ENCODE data around the gene STK32B.
"Not testable (repeated sequence)": the region's sequence is repeated elsewhere in the genome, so short reads cannot be mapped to it uniquely, and the experiment has no call there.

The STK32B gene

DNA sequence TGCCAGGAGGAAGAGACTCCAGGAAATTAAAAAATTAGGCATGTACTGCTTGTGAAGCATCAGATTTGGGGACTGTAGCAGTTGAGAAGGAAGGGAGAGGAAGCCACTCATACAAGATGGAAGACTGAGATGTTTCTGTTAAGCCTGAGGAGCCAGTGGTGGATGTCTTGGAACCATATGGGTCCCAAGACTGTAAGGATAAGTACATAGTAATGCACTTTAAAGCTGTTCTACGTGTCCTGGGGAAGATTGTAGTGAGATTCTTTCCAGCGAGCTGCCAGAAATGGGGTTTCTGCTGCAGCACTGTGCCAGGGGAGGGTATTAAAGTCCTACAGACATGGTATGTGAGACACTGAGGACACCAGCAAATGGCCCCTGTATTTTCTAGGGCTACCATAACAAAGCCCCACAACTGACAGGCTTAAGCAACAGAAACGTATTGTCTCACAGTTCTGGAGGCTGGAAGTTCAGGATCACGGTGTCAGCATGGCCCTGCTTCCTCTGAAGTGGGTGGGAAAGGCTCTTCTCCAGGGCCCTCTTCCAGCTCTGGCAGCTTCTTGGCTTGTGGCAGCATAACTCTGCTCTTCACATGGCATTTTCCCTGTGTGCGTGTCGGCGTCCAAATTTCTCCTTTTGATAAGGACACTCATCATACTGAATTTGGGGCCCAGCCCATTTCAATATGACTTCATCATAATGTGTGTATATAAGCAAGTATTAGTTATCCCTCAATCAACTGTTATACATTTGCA lies 352.6 kb downstream of the STK32B start:
- DNase-seq: no peak

DNA sequence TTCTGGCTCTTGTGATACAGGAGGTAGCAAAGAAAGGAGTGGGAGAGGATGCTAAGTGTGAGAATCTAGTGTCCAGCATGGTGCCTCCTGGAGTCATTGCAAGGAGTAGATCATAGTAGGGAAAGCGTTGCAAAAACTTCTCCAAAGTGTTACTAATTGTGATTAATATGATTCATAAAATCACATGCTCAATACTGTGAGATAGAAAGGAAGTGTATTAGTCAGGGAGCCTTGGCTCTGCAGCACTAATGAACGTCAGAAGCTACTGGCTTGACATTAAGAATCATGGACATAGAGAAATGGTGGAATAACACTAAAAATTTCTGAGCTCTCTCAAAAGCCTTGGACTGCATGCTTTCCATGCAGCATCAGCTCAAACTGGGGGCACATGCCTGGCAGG lies 358.0 kb downstream of the STK32B start:
- no peak for DNase-seq

GRCh38 chr4:5409972-5410618 lies 358.8 kb downstream of the STK32B start:
- DNase-seq: no peak

DNA sequence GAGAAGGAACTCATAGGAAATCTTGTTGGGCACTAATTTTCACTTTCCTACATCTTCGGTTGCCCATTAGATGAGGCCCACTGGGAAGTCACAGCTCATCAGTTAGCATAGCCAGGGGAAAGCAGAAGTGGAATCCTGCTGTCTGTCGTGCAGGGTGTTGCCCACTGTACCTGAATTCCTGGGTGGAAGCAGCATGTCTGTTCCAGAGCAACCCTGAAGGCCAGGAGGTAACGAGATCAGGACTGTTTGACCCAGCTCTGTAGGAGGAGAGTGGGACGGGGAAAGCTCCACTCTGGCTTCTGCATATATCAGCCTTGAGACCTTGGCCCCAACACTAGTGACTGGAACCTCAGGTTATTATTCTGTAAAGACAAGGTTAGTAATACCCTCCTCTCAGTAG lies 361.0 kb downstream of the STK32B start:
- no peak for DNase-seq

DNA sequence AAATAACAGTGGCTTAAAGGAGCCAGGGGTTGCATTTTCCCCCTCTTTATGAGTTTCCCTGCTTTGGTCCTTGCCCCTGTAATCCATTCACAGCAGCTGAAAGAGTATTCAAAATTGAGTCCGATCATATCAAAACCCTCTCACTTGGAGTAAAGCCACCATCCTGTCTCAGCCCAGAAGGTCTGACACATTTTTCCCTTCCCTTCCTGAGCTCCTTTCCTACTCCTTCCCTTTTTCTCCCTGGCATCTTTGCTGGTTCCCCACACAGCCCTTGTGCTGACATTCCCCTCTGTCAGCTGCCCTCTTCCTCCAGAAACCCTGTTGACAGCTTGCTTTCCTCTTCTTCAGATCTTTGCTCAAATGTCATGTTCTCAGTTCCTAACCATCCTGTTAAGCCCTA lies 361.5 kb downstream of the STK32B start:
- DNase-seq: no peak

DNA sequence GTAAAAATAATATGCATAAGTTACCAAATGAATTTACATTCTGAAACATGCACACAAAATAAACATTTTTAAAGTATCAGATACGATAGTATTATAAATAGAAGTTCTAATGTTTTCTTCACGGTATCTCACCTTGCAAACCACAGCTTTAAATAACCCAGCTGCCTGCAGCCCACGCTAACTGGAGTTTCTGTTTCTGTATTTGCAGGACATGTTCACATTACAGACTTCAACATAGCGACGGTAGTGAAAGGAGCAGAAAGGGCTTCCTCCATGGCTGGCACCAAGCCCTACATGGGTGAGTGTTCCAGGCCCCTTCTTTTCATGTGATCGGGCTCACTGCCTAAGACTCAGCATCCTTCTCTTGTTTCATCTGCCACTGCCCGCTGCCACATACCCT lies 365.4 kb downstream of the STK32B start:
- no peak for DNase-seq

- DNase-seq: no peak
Observed at GRCh38 chr4:5420266-5420665, 369.0 kb downstream of the STK32B start.

GRCh38 chr4:5421416-5421815 lies 370.1 kb downstream of the STK32B start:
- DNase-seq: no peak

DNA sequence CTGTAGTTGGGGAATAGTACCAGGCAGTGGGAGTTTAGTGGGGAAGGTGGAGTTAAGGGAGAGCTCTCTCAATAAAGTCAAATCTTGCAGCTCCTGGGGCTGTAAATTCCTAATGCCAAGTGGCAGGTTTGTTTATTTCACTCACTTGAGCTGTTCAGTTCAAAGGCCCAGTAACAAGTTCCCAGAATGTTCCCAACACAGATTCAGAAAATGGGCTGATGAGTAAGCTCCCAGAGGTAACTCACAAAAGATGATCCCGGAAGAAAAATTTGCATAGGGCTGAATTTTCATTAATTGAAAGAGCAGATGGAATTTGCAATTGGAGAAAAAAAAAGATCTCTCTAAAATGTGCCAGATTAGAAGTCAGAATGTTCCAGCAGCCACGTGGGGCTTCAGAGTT lies 370.9 kb downstream of the STK32B start:
- no peak for DNase-seq

- no peak for DNase-seq
Observed at GRCh38 chr4:5423670-5424069, 372.4 kb downstream of the STK32B start.

DNA sequence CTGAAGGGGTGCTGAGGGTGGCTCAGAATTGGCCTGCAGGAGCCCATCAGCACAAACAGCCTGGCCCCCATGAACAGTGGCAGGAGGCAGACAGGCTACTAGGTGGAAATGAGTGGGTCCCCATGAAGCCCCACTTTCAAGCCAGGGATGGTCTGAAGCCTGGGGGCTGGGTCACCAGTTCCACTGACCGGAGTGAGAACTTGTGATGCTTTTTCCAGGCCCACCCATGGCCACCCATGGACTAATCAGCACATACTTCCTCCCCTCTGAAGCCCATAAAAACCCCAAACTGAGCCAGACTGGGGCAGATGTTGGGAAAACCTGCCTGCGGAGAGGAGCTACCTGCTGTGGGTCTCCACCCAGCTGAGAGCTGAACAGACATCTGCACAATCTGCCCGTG lies 372.9 kb downstream of the STK32B start:
- DNase-seq: no peak

- DNase-seq: no peak
Observed at GRCh38 chr4:5424901-5425300, 373.6 kb downstream of the STK32B start.

DNA sequence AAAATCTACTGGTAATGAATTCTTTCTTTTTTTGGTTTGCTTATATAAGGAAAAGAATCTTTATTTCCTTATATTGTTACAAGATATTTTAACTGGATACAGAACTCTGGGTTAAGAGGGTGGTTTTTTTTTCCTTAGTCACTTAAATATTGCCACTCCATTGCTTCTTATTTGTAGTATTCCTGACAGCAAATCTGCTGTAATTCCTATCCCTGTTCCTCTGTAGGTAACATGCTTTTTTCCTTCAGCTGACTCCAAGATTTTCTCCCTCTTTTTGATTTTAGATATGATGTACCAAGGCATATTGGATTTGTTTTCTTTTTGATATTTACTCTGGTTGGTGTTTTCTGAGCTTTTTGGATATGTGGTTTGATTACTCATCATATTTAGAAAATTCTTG lies 378.5 kb downstream of the STK32B start:
- no peak for DNase-seq

- DNase-seq: no peak
Observed at GRCh38 chr4:5433196-5433595, 381.9 kb downstream of the STK32B start.

- DNase-seq: no peak
Observed at GRCh38 chr4:5435201-5435600, 383.9 kb downstream of the STK32B start.

DNA sequence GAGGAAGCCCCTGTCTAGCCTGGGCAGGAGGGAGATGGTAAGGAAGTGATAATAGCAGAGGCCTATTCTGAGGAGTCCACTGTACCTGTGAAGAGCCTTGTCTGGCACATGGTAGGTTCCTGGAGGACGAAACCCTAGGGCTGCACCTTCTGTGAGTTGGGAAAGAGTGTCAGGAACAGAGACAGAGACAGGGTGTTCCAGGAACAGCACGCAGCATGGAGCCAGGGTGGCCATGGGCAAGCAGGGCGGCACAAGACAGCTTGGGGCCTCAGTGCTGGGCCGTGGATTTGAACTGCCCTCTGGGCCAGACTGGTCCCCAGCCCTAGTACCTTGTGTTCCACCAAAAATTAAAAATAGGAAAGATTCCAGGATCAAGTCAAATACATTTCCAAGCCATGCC lies 384.5 kb downstream of the STK32B start:
- no peak for DNase-seq

- DNase-seq: not testable (repeated sequence)
Observed at GRCh38 chr4:5443976-5444802, 392.9 kb downstream of the STK32B start.

DNA sequence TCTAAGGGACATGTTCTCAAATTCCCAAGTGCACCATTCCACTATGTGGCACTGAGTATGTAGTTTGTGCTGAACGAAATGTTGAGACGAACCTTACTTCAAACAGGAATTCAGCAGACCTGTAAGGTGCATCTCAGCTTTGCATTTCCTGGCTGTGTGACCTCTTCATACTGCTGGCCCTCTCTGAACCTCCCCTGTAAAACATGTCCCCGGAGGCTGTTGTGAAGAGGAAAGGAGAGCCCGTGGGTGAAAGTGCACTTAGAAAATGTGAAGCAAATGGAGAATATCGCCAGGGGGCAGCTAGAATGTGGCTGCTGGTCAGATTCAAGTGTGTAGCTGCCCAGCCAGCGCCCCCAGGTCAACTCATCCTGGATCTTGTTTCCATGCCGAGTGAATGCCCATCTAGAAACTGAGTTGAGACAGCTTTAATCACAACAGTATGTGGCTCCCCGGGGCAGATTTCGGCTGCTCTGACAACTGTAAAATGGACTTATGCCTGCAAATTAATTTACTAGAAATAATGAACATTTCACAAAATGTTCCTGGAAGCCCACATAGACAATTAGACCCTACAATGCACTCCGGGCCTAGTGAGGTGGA lies 393.7 kb downstream of the STK32B start:
- no peak for DNase-seq

DNA sequence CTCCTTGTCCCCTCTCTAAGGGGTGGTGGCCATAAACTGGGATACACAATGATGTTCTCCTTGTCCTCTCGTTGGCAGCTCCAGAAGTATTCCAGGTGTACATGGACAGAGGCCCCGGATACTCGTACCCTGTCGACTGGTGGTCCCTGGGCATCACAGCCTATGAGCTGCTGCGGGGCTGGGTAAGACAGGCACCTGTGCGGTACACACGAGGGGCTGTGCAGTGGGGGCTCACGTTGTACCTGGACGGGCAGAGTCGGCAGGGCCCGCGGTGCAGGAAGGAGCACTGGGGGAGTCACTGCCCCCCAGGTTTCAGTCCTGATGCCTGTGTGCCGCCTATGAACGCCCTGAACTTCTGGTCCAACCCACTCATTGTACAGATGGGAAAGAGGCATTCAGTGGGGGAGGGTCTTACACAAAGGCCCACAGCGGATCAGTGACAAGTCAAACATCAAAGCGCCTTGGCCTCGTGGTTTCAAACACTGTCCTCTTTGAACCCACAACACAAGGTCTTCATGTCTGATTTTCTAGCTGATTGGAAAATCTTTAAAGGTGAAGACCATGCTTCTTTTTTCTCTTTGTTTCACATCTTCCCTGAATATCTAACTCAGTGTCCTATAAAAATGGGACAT lies 395.4 kb downstream of the STK32B start:
- DNase-seq: no peak

- DNase-seq: no peak
Observed at GRCh38 chr4:5447755-5448154, 396.5 kb downstream of the STK32B start.

- no peak for DNase-seq
Observed at GRCh38 chr4:5448221-5448620, 396.9 kb downstream of the STK32B start.

GRCh38 chr4:5451243-5451642 lies 400.0 kb downstream of the STK32B start:
- DNase-seq: no peak

- no peak for DNase-seq
Observed at GRCh38 chr4:5452156-5452555, 400.9 kb downstream of the STK32B start.
